Fibroblast of villous mesenchyme (primary cell): ENCODE measurements around the gene RPS6KB2. TPM values are rescaled to one million over a fixed set of nuclear protein-coding genes. Genes with fewer than 3 reads are reported as not detected.
"Not testable (repeated sequence)": the region's sequence is repeated elsewhere in the genome, so short reads cannot be mapped to it uniquely, and the experiment has no call there.

Experiments used
- DNase-seq: peaks from one replicate; pipeline ENCODE4 v3.0.0-alpha.2; 2010; ENCODE audit warnings: low read depth
- H3K4me3 ChIP-seq: 2 replicates; pipeline ENCODE4 v1.5.1; 2011; ENCODE audit warnings: low read depth, mild to moderate bottlenecking, low read length
- CTCF ChIP-seq: IDR thresholded peaks from 2 replicates; pipeline ENCODE4 v1.5.1; 2012; ENCODE audit warnings: low read depth, mild to moderate bottlenecking, low read length; ENCODE audit not compliant: insufficient read depth
- total RNA-seq: library from RNA; depleted of rRNA; stranded (reverse); fragments of >200 nt; gene quantifications from 2 replicates; pipeline ENCODE4 v1.2.3, GENCODE V29; 2012

Gene RPS6KB2
- total RNA-seq, 1 donor, result 42.3 TPM

GRCh38 chr11:67423466-67423865 is 4.8 kb upstream of the RPS6KB2 start:
- DNase-seq, result no peak
- H3K4me3 ChIP-seq, result no peak overlapping the region
- TF ChIP-seq CTCF, result no peak

GRCh38 chr11:67423891-67424613 is 4.2 kb upstream of the RPS6KB2 start:
- H3K4me3 ChIP-seq, result no peak overlapping the region
- no peak for TF ChIP-seq CTCF
- DNase-seq, result no peak

GRCh38 chr11:67427364-67427859 is 882 bp upstream of the RPS6KB2 start:
- peak overlapping the region; percentile 75 for H3K4me3 ChIP-seq
- not testable (repeated sequence) for DNase-seq

GRCh38 chr11:67429038-67429668 is 859 bp downstream of the RPS6KB2 start:
- DNase-seq, result no peak
- TF ChIP-seq CTCF, result no peak
- peak overlapping the region; percentile 75 for H3K4me3 ChIP-seq

- no peak for DNase-seq
- no peak overlapping the region for H3K4me3 ChIP-seq
- TF ChIP-seq CTCF, result no peak
Observed at GRCh38 chr11:67429722-67430121, 1.4 kb downstream of the RPS6KB2 start.

- no peak for TF ChIP-seq CTCF
- no peak overlapping the region for H3K4me3 ChIP-seq
- no peak for DNase-seq
Observed at GRCh38 chr11:67431346-67432249, 3.3 kb downstream of the RPS6KB2 start.
